Dermis blood vessel endothelial cell (primary cell): ENCODE data around the gene CCDC181. TPM values are rescaled to one million over a fixed set of nuclear protein-coding genes. Genes with fewer than 3 reads are reported as not detected.

Experiments used
- DNase-seq: peaks from one replicate; pipeline ENCODE4 v3.0.0; 2010
- total RNA-seq: library from RNA; depleted of rRNA; stranded (reverse); fragments of >200 nt; gene quantifications from 2 replicates; pipeline ENCODE4 v1.2.3, GENCODE V29; 2014

Gene CCDC181
- total RNA-seq, 1 donor from 2014 or later, result not detected

DNA sequence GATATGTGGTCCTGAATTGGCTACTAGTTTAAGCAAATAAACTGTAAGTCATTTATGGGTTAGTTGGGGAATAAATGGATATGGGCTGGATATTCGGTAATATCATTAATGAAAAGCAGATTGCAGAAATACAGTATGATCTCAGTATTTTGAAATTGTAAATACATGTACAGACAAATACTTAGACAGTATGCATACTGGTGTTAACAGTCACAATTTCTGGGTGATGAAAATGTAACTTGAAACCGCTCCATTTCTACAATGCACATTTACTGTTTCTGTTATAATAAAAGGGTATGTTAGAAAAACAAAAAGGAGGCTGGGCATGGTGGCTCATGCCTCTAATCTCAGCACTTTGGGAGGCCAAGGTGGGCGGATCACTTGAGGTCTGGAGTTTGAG is 31.3 kb downstream of the CCDC181 start:
- no peak for DNase-seq

DNA sequence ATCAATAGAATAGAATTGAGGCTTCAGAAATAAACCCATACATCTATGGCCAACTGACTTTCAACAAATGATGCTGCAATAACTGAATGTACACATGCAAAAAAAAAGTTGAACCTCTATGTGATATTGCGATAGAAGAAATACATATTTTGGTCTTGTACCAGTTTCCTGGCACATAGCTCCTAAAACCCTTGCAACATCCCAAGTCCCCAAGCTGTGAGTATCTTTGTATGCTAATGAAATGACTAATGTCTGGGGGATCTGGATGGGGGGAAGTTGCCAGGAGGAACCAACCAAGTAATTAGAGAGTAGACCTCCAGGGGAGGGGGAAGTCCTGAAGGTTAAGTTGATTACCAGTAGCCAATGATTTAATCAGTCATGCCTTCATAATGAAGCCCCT is 34.9 kb downstream of the CCDC181 start:
- DNase-seq, result no peak

GRCh38 chr1:169390303-169390702 is 37.0 kb downstream of the CCDC181 start:
- no peak for DNase-seq

DNA sequence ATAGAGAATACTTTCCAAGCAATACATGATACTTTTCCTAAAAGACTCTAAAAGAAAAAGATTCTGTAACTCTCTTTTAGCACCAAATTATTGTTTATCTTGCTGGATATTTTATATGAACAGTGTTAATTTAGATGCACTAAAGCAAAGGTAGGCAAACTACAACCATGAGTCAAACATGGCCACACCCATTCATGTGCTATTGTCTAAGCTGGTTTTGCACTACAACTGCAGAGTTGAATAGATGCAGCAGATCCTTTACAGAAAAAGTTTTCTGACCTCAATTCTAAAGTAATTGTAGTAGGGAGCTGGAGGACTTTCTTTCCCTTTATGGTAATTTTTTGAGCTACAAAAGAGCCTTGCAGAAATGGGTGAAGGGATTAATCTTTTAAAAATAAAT is 39.9 kb downstream of the CCDC181 start:
- DNase-seq, result no peak

DNA sequence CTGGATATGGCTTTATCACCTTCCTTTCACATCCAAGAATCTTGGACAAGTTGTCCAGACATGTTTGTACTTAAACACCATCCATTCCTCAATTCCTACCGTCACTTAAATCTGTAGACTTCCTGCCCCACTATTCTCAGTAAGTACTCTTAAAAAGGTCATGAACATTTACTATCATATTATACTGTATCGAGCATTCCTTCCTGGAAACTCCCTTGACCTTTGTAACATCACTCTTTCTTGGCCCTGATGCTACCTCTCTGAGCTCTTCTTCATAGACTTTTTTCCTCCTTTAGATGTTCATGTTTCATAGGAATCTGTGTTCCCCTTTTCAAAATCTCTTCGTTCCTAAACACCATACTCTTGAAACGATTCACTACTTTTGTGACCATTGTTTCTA is 43.8 kb downstream of the CCDC181 start:
- DNase-seq, result no peak

GRCh38 chr1:169381162-169381561 is 46.1 kb downstream of the CCDC181 start:
- DNase-seq, result no peak

DNA sequence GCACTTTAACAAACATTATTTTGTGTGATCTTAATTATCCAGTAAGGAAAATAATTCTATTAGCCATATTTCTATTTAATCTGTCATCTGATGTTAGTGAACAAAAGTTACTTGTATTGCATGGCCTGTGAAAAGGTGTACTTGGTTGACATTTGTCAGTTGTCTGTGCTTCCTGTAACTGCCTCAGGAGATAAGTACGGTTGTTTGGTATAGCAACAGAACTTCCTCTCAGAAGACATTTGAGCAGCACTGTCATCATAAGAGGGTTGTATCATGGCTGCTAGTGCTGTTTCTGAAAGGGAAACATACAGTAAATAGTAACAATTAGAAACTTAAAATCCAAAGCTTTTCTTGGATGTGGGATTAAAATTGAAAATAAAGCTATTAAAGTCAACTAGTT is 55.9 kb downstream of the CCDC181 start:
- DNase-seq, result no peak

DNA sequence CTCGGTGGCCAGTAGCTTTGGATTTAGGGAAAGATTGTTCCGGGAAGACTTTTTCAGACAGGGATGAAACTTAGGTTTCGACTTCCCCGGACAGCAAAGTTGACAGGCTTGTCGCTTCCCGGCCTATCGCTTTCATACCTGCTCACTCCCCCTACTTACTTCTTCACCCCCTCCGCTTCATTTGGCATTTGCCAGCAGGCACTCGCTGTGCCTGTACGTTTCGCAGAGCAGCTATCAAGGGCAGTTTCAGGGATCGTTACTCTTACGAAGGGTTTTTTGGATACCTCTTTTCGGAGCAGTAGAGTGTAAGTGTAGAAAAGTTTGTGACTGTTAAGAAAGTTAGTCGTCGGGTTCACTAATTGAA is 58.9 kb downstream of the CCDC181 start:
- peak; percentile 36 for DNase-seq

DNA sequence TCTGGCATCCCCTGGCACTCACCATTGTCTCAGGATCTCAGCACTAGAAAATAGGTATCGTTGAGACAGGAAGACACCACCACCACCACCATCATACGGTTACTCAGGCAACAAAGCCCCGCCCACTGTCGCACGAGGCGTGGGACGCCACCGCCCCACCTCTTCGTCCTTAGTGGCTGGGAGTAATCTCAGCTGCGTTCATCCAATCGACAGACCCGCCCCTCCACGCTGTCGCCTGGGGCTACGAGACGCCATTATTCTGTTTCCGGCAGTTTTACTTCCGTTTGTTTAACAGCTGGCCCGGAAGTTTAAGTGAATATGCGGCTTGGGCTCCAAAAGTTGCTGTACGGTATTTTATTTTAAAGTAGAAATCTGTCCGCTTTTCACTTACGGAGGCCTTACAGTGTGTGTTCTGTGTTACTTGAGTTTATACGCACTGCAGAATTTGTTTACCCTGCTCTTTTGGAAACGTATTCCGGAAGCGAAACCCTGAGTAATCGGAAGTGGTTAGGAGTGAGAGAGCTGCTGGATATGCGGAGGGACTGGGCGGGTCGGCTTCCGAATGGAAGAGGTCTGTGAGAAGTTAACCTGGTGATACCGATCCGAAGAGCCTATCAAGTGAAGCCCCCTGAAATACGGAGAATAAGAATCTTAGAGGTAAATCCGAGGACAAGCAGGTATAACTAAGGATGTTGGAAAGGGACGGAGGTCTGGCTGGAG is 59.4 kb downstream of the CCDC181 start, which contains the start of the genes BLZF1 and NME7:
TSS of gene BLZF1 (plus strand) at position 510 of the 720 bp plus-strand sequence. CDS start 1,328 bp downstream, outside the sequence.
TSS of gene NME7 (minus strand) at position 112 of the 720 bp plus-strand sequence. CDS start at position 25, 87 bp downstream.
- DNase-seq, result peak; percentile 97

DNA sequence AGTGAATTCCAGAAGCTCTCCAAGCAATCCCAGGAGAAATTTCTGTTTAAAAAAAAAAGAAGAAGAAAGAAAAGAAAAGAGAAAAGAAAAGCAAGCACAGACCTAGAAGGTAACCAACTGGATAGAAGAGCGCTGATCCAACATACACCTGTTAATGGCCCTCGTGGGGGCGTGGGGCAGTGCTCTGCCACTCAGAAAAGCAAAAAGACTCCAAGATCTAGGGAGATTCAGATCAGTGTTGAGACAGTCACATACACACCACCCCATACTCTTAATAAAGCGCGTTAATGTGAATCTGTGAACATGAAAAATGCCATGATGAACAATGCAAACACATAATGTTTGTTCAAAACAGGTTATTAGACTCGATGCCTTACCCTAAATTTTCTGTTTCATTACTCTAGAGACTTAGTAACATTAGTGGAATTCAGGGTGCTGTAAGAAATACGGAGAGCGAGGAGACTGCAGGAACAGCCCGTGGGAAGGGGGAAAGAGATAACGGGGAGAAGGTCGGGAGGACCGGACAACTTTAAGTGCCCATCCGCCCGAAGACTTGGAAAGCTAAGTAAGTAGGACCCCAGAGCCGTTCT is 60.1 kb downstream of the CCDC181 start:
- DNase-seq, result no peak

DNA sequence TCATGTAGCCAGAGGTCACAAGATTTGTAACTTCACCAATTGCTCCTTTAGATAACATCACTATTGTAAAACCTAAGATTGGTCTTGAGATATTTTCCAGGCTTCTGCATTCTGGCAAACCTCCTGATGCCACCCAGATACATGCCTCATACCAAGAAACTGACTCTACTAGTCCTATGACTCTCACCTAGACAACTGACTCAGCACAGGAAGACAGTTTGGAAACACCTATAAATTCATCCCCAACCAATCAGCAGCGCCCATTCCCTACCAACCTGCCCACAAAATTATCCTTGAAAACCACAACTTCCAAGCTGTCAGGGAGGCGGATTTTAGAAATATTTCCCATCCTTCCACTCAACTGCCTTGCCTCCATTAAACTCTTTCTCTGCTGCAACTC is 62.3 kb downstream of the CCDC181 start:
- DNase-seq, result no peak

DNA sequence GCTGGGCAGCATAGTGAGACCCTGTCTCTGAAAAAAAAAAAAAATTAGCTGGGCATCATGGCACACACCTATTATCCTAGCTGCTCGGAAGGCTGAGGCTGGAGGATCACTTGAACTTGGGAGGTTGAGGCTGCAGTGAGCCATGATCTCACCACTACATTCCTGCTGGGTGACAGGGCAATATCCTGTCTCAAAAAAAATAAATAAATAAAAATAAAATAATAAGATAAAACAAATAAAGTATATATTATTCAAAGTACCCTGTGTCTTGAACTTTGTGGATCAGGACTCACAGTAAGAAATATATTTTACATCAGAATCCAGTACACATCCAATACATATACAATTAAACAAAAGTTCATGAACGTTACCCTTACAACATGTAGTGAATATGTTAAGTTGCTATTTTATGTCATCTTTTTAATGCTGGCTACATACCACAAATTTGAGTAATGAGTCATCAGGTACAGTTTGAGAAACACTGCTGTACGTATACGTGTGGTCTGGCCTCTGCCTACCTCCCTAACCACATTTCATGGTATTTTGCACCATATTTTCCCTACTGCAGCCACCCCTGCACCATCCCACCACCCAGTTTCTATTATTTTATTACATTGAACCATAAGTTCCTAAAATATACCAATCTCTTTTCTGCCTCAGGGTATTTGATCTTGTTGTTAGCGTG is 64.1 kb downstream of the CCDC181 start:
- DNase-seq, result peak; percentile 51

- DNase-seq, result no peak
Observed at GRCh38 chr1:169361281-169361680, 66.0 kb downstream of the CCDC181 start.

- no peak for DNase-seq
Observed at GRCh38 chr1:169360415-169360814, 66.9 kb downstream of the CCDC181 start.

DNA sequence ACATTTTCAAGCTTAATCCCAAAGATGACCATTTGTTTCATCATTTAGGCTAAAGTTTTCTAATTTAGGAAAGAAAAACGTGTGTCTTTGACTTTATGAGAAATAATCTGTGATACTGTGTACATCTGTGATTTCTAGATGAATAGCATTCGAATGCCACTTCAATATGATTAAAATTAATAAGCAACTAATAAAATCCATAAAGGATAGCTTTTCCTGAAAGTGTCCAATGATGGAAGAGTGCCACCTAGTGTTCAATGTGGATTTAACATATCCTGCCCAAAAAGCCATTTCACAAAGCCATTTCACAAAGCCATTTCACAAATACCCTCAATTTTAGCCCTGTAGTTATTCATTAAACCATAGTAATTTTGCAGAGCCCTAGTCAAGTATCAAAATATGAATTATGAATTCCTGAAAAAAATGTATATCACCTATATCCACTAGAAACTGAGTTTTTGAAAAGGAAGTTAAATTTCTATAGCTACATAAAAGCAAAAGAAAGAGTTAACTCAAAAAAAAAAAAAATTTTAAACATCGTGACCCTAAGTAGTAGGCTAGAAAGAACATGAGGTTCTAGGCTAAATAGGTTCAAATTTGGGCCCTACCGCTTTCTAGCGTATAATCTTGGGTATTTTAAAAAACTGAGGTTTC is 78.8 kb downstream of the CCDC181 start:
- DNase-seq, result peak; percentile 84

GRCh38 chr1:169347688-169348382 is 79.4 kb downstream of the CCDC181 start:
- no peak for DNase-seq

- DNase-seq, result no peak
Observed at GRCh38 chr1:169346036-169346589, 81.2 kb downstream of the CCDC181 start.

- DNase-seq, result no peak
Observed at GRCh38 chr1:169345511-169345910, 81.8 kb downstream of the CCDC181 start.
